Right lobe of liver (tissue), 6 donors: Measurements from ENCODE around the gene NXPH2. TPM values are rescaled to one million over a fixed set of nuclear protein-coding genes. Genes with fewer than 3 reads are reported as not detected.

Source experiments
- ATAC-seq, 4 donors: fragments of 200-7000 bp; cut with Tn5 transposase; one replicate each; pipeline ENCODE4 v1.9.1; 2020; ENCODE audit warnings: mild to moderate bottlenecking in 4 of 4, moderate library complexity in 4 of 4
- DNase-seq, 3 donors: peaks; one replicate each; pipeline ENCODE4 v3.0.0-alpha.2; 2020
- H3K27ac ChIP-seq, 3 donors: fragments of 200-600 bp; one replicate each; pipeline ENCODE4 v1.8.0; 2022
- H3K27me3 ChIP-seq, 2 donors: fragments of 200-600 bp; one replicate each; pipeline ENCODE4 v1.8.0; 2022
- H3K36me3 ChIP-seq, 4 donors: fragments of 200-600 bp; sonication (generic) in 1 of 4; one replicate each; pipeline versions ENCODE4 v1.5.1 to v1.8.0; 2017 to 2022; ENCODE audit warnings: control low read depth in 1 of 4
- H3K4me1 ChIP-seq, 4 donors: fragments of 200-600 bp; sonication (generic) in 1 of 4; one replicate each; pipeline versions ENCODE4 v1.5.1 to v1.8.0; 2017 to 2022; ENCODE audit warnings: control low read depth in 1 of 4
- H3K4me3 ChIP-seq, 3 donors: fragments of 200-600 bp; one replicate each; pipeline ENCODE4 v1.8.0; 2022
- H3K9me3 ChIP-seq, 4 donors: fragments of 200-600 bp; sonication (generic) in 1 of 4; one replicate each; pipeline versions ENCODE4 v1.5.1 to v1.8.0; 2017 to 2022; ENCODE audit warnings: control low read depth in 1 of 4
- CTCF ChIP-seq, 4 donors: fragments of 200-600 bp in 3 of 4; fragments of 450-650 bp in 1 of 4; IDR thresholded peaks; one replicate each; pipeline versions ENCODE4 v1.5.1 to v1.8.0; 2016 to 2022; ENCODE audit warnings: antibody characterized with exemption in 4 of 4, mild to moderate bottlenecking in 2 of 4
- POLR2A ChIP-seq: fragments of 450-650 bp; IDR thresholded peaks from one replicate; pipeline ENCODE4 v1.6.1; 2017; ENCODE audit warnings: antibody characterized with exemption, mild to moderate bottlenecking
- WGBS: methylation state at CpG from one replicate; pipeline ENCODE4 v1.1.6; 2018; ENCODE audit warnings: low coverage, low lambda C conversion rate; ENCODE audit not compliant: insufficient coverage; ENCODE audit errors: missing lambda C conversion rate; 5-methylcytosine and 5-hydroxymethylcytosine counted together
- intact Hi-C, 2 donors: fragments of 100-400 bp; cut with DNase I; formaldehyde crosslinking; loops; one replicate each; pipeline versions ENCODE4 v1.11.2 to v1.14.1; 2022
- total RNA-seq, 6 experiments: library from RNA; depleted of rRNA in 2 of 6; stranded (reverse); fragments of >200 nt in 2 of 6; fragmentation: NEBNext Ultra II Directional in 3 of 6; extraction: Animal tissue kit (Norgen Biotek cat#: 25700) in 3 of 6; gene quantifications; one replicate each; pipeline versions ENCODE4 v1.1.0 to v1.2.4, GENCODE V29; 2016 to 2023
- donor health status: DM: no; HTN: yes; CAD: no.
- donor health status: DM: no; HTN: no; CAD: no.
- donor health status: DM: no; HTN: no; CAD: no.
- donor health status: DM: no; HTN: yes; CAD: no.
- donor health status: DM: no; HTN: yes; CAD: no.

NXPH2 gene
- total RNA-seq, 6 experiments from 2014 or later = not detected

- Histone ChIP-seq H3K4me3 (no peak overlapping the region), H3K27ac (no peak overlapping the region), H3K27me3 (no peaks in the 10 kb centered on the region), H3K4me1 (no peaks in the 10 kb centered on the region), H3K36me3 (no peaks in the 10 kb centered on the region), H3K9me3 (no peaks in the 10 kb centered on the region)
- no peak for TF ChIP-seq POLR2A
- no peak for TF ChIP-seq CTCF (IDR thresholded peaks at IDR 0.05)
- no peak for ATAC-seq
- WGBS = 58% methylated on average over 1 of the region's 1 CpG
- no peak for DNase-seq
- intact Hi-C loops = no loop called here
Measured at GRCh38 chr2:138767101-138767500, 13.1 kb downstream of the NXPH2 start.

- ATAC-seq (no peak), DNase-seq (no peak)
- intact Hi-C loops = no loop called here
- no peaks in the 10 kb centered on the region for H3K4me1 ChIP-seq
- 54% methylated on average over 2 of the region's 3 CpGs for WGBS
- H3K36me3 ChIP-seq = no peaks in the 10 kb centered on the region
- H3K9me3 ChIP-seq = no peaks in the 10 kb centered on the region
- no peak overlapping the region for H3K27ac ChIP-seq
- TF ChIP-seq CTCF (IDR thresholded peaks at IDR 0.05) = no peak
- H3K27me3 ChIP-seq = no peaks in the 10 kb centered on the region
- H3K4me3 ChIP-seq = no peak overlapping the region
Measured at GRCh38 chr2:138766464-138766863, 13.7 kb downstream of the NXPH2 start.

GRCh38 chr2:138763971-138764370 lies 16.2 kb downstream of the NXPH2 start:
- ATAC-seq (no peak), DNase-seq (no peak)
- Histone ChIP-seq H3K27me3 (no peaks in the 10 kb centered on the region), H3K4me1 (no peaks in the 10 kb centered on the region), H3K4me3 (no peak overlapping the region), H3K9me3 (no peaks in the 10 kb centered on the region), H3K36me3 (no peaks in the 10 kb centered on the region), H3K27ac (no peak overlapping the region)
- TF ChIP-seq CTCF (IDR thresholded peaks at IDR 0.05) (no peak), POLR2A (no peak)
- intact Hi-C loops = no loop called here

- ATAC-seq = no peak
- Histone ChIP-seq H3K4me1 (no peaks in the 10 kb centered on the region), H3K36me3 (no peaks in the 10 kb centered on the region), H3K4me3 (no peak overlapping the region), H3K27me3 (no peaks in the 10 kb centered on the region), H3K27ac (no peak overlapping the region), H3K9me3 (no peaks in the 10 kb centered on the region)
- no peak for TF ChIP-seq POLR2A
- no peak for TF ChIP-seq CTCF (IDR thresholded peaks at IDR 0.05)
- DNase-seq = no peak
- intact Hi-C loops = no loop called here
Measured at GRCh38 chr2:138762533-138762932, 17.7 kb downstream of the NXPH2 start.

GRCh38 chr2:138760676-138761075 lies 19.5 kb downstream of the NXPH2 start:
- WGBS = 49% methylated on average over 2 of the region's 3 CpGs
- ATAC-seq (no peak), DNase-seq (no peak)
- no peak overlapping the region for H3K27ac ChIP-seq
- intact Hi-C loops = no loop called here
- TF ChIP-seq CTCF (IDR thresholded peaks at IDR 0.05) (no peak), POLR2A (no peak)
- H3K4me3 ChIP-seq = no peak overlapping the region
- no peaks in the 10 kb centered on the region for H3K4me1 ChIP-seq
- H3K36me3 ChIP-seq = no peaks in the 10 kb centered on the region
- H3K9me3 ChIP-seq = no peaks in the 10 kb centered on the region
- H3K27me3 ChIP-seq = no peaks in the 10 kb centered on the region
